ENCODE data around the gene MRE11. TPM values are rescaled to one million over a fixed set of nuclear protein-coding genes. Genes with fewer than 3 reads are reported as not detected.

Gene MRE11
- total RNA-seq, 6 donors from 2014 or later: 6.7 to 24.7 (median 16.3) TPM

Small RNA genes lying within 50 kb of the gene (small RNA-seq; reads per million reads assigned to genes)
- 0 to 0.13 (median 0) reads per million in 4 donors for gene MIR548L

Other genes with a start within 250 kb of the MRE11 start
- not detected for gene IZUMO1R, start 189.3 kb downstream of the MRE11 start, total RNA-seq
- gene GPR83, start 92.4 kb downstream of the MRE11 start, total RNA-seq: under 1 TPM in 4 of 6 donors, not detected in 2; under 0.01 to 0.78 (median 0.25) TPM
- gene ANKRD49, start 140 bp upstream of the MRE11 start, total RNA-seq: 10 to 100 TPM in 5 of 6 donors, 1 to 10 TPM in 1; 9.5 to 42.7 (median 18.4) TPM
- gene C11orf97, start 18.6 kb upstream of the MRE11 start, total RNA-seq: 10 to 100 TPM in 2 of 6 donors, 1 to 10 TPM in 2, under 1 TPM in 1, not detected in 1; 0.31 to 14.7 (median 4.1) TPM
- gene FUT4, start 50.1 kb upstream of the MRE11 start, total RNA-seq: 1 to 10 TPM; 5.0 to 9.4 (median 7.0) TPM
- 1 to 10 TPM; 1.5 to 9.4 (median 4.8) TPM for gene PIWIL4, start 73.5 kb upstream of the MRE11 start, total RNA-seq

All from upper lobe of left lung (tissue), 6 donors.